Iris pigment epithelial cell (primary cell): Measurements from ENCODE around the gene CDH20.

Experiments
- DNase-seq: peaks from one replicate; pipeline ENCODE4 v3.0.0-alpha.2; 2011; ENCODE audit warnings: low read depth

CDH20 gene

DNA sequence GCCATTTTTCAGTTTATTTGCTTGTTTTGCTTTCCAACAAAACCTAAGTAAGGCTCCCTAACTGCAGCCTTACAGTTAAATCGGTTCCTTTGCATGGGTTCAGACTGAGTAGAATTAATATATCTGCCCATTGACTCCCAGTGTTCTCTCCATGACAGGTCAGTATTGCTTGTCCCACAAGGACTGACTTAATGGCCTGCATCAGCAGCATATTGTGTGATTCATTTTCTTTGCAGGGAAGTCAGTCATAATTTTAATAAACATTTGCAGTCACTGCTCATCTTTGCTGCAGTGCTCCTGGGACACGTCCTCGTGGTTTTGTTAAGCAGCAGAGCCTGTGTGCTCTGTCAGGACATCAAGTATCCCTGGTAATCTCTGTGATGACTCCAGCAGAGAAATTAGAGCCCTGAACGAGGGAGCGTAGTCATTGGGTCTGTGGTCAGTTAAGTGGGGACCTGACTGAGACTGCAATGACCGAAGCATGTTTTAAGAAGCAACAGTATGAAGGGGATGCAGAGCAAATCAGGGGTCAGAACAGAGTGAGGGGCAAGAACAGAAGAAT, 93.3 kb downstream of the CDH20 start:
- peak; percentile 15 for DNase-seq

DNA sequence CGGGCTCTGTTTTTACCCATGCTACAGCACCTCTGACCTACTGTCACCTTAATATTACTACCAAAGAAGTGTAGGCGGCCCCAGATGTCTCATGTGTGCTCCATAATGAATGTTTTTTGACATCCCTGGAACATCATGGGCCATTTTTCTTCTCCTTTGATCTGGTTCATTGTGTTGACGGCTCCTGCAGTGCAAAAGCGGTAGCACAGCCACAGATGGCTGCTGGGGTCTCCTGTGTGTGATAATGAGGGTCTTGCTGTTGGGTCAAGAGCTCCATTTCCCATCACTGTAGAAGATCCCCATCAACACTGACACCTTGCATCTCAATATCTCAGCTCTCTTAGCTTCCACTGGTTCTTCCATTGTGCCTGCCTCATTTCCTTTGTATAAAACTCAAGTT, 95.0 kb downstream of the CDH20 start:
- DNase-seq, result no peak

DNA sequence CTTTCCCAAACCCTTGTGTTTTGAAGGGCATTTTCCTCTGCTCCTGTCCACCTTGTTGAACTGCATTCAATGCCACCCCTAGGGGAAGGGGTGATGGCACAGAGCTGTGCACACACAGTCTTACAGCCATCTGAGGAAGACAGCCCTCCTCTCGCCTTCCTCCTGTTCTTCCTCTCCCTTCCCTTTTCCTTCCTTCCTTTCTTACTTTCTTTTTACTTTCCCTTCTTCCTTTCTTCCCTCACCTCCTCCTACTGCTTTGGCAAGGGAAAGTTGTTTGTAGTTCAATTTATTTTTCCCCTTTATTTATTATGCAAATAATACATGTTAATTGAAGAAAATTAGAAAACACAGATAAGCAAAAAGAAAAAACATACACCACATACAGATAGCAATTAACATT, 99.4 kb downstream of the CDH20 start:
- DNase-seq, result no peak

DNA sequence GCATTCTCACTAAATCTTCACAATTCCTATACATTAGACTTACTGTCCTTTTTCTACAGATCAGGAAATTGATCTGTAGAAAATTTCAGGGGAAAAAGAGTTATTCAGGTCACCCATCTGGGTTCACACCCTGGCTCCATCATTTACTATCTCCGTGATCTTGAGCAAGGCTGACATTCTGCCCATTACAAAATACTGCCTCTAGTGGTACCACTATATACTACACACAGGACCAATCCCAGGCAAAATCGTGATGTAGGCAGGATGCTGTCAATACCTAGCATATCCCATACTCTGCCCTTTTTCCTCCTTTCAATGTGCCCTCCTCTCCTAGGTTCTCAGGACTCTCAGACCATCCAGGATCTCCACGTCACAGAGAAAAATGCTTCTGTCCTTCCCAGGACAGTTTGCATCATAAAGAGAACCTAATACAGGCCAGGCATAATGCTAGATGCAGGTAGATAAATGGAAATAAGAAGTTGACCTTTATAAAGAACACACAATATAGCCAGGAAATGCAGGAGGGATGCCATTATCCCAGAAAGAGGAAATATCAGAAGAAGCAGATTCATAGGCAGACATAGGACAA, 101.9 kb downstream of the CDH20 start:
- DNase-seq, result peak; percentile 17

DNA sequence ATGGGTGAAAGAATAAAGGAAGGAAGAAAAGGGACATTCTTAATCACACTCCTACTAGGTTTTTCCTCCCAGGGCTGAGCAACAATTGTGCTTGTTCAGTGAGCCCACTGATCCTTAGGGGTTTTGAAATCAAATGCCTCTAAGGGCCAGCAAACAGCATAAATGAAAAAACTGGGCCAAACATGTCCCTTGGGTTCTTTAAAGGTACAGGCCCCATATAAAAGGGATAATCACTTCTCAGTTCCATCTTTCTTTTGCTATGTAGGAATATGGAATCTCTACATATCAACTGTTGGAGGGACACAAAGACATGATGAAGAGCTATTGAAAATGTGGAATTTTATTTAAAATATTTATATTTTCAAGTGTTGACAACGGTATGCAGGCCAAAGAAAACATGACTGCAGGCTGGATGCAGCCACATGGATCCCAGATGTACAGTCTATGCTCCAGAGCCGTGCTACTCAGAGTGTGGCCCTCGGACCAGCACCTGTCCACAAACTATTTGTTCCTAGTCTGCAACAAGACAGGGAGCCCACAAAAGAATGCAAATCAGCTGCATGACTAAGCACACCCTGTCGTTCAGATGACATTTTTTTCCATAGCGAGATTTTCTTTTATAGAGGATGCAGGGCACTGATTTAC, 110.0 kb downstream of the CDH20 start:
- peak; percentile 25 for DNase-seq

DNA sequence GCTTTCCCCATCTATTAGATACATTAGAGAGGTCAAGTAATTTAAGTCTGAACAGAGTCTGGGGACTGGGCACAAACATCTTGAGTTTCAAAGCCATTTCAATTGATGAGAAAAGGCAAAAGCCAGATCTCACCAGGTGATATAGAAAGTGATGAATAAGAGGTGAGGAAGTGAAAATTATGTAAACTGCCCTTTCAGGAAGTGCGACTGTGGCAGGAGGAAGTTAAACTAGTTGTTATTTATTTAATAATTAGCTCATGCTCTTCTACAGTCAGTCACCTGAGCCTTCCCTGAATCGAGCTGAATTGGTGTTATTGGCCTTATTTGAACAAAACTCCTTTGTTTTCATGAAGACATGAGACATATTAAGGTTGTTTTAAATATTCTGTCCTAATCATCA, 115.1 kb downstream of the CDH20 start:
- no peak for DNase-seq

DNA sequence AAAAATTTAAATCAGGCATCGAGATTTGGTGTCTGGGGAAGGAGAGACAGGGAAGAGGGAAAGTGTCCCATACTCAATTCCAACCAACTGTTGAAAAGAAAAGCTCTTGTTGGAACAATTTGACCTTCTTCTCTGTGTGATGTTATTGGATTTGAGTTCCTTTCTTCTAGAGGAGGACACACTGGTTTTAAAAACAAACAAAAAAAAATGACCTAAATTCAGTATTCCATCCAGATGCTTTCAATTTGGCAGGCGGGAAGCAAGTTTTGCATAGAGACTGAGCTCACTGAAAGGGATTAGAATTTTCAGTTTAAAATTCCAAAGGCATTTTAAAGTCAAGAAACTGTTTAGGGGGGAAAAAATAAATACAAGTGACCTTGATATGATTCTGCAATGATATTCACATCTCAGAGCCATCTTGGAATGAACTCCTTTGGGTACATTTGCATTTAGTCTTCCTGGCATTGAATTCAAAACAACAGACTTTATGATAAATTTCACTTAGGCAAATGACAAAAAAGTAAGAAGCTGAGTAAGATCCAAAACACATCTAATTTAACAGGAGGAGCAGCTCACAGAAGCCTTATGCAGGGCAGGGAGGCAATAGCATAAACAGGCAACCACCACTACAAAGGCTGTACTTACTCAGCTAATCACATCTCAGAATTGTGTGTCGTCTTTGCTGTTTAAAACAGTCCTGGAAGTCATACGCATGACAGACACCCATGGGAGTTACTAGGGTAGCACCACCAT, 126.8 kb downstream of the CDH20 start:
- DNase-seq, result no peak

DNA sequence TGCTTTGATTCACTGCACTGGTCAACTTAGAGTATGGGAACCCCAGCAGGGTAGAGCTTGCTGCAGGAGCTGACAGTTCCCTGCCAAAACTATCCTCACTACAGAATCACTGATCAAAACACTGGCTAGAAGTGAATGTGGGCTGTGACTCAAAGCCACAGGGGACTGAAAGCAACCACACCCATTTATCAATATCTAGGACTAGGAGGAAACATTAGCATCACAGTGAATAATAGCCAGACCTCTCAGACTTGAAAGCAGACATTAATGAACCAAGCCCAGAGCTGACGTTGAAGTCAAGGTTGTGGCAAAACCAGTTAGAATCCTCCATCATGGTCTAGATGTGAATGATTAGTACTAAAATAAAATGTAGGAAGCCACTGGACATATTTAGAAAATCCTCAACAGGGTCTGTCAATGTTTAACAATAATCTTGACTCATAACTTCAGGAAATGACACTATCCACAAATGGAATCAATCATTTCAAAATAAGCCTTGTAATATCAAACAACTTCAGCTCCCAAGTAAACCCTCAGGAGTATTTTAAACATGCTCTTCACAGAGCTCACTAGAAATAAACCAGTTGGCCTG, 131.4 kb downstream of the CDH20 start:
- DNase-seq, result no peak

DNA sequence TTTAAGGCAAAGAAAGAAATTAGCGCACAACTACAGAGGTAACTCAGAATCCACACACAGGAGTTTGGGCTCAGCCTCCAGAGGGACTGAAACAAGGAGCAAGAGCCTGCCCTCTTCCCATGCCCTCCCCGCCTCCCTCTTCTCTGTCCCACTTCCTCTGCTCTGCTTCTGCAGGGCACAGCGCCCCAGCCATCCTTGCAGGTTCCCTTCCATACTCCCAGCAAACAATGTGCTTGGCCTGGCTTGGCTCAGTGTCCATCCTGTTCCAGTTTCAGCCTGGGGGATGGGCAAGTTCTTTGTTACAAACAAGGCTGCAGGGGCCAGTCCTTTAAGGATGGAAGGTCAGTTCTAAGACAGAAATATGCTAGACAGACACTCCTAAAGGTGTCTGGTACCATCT, 133.5 kb downstream of the CDH20 start:
- no peak for DNase-seq

DNA sequence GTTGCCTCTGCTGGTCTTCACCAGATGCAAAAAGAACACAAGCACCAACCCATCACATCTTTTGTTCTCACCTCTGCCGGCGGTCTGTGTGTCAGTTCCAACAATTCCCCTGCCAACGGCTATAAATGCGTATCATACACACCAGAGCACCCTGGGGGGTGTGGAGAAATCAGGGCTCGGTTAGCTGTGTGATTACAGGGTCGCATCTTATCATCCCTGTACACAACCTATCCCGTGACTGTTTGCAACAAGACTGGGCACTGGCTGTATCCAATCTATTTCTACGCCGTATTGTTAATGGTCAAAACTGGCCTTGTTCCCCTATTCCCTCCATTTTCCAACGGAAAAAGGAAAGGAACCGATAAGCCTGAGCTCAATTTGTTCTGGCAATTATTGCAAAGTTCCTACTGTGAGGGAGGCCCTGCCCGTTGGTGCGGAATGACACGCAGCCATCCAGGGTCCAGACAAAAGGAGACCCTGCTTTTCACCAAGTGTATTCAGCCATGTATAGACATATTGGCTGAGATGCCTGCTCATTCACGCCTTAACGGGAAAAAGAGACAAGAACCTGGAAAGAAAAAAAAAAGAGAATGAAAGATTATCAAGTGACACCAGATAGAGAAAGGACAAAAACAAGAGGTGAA, 136.9 kb downstream of the CDH20 start:
- DNase-seq, result no peak

DNA sequence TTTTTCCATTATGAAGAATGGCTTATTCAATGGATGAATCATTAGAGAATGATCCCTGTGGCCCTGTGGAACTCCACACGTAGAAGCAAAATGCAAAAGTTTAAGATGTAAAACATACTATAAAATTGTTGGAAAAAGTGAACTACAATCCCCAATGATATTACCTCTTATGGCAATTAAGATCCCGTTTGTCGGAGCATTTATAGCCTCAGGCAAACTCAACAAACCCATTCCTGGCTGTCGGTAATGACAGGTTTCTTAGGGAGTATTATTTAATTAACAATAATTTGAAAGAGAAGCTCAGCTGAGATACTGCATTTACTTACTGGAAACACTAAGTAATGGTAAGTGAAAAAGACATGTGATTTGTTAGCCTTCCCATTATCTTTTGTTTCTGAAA, 138.3 kb downstream of the CDH20 start:
- DNase-seq, result no peak

DNA sequence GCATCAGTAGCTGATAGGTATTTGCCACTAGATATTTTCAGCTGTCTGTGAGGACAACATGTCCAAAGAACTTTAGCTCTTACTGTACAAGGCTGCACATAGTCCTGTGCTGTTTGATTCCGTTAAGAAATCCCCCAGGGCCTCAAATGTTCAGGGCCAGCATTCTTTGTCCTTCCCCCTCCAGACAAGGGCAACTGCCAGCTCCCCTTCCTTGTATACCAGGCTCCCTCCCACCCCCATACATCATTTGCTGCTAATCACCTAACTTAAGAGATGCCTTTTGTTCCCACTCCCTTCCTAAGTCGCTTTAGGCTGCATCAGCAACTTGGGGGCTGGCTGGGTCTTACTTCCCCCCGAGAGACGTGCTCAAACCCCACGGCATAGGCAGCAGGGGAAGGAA, 138.7 kb downstream of the CDH20 start:
- DNase-seq, result no peak

DNA sequence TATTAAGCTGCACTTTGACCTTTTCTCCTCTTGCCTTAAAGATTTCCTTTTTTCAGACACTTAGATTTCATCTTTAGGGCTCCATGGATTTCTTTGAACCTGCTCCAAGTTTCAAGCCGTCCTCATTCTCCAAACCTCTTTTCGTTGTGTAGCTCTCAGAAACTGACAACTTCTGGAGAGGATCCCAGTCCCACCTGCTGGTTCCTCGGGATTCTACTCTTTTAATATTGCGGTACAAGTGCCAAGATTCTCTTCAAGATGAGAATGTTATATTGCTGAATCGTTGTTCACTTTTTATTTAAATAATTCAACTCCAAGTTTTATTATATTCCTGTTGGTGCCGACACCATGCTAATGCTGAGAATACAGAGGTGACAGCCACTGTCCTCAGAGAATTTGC, 141.1 kb downstream of the CDH20 start:
- no peak for DNase-seq

DNA sequence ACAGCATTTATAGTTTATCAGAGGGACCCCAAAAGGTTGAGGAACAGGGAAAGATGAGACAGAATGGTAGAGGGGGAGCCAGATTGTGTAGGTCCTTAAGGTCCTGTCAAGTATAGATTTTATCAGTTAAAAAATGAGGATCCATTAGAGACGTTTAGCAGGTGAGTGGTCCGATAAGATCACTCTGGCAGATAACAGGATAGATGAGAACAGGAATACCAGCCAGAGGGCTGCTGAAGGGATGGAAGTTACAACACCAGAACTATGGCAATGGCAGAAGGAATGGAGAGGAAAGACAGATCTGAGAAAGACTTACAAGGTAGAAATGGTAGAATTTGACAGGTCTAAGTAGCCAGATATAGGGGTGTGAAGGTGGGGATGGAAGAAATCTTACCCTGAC, 141.7 kb downstream of the CDH20 start:
- no peak for DNase-seq

DNA sequence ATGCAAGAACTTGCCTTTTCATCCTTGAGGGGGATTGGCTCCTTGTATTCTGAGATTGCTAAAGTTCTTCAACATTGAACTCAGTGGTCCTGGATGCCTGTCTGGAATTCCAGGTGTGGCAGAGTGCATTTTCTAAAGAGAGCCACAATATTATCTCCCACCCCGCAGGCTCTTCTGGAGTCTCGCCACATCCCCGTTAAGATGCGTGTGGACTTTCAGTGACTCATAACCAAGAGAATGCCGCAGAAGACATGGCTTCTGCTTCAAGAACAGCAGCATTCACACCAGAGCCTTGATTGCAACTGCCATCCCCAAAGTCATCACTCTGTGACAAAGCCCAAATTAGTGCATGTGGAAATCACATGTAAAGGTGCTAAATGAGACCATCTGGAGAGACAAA, 142.7 kb downstream of the CDH20 start:
- DNase-seq, result peak; percentile 59

DNA sequence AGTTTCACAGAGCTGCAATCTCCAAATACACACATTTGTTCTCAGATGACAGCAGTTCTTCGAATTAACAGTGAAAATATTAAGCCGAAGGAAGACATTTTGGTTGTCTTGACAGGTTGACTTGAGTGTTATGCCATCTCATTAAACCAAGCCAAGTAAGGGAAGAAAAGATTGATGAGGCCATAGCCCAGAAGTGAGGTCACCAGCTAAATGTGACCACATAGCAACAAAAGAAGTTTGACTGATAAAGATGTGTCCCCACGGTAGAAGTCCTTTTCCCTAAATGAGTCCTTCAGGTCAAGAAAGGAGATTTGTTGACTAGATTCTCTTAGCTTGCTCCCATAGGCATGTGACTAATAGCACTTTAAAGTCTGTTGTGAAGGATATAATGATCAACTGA, 156.1 kb downstream of the CDH20 start:
- no peak for DNase-seq

DNA sequence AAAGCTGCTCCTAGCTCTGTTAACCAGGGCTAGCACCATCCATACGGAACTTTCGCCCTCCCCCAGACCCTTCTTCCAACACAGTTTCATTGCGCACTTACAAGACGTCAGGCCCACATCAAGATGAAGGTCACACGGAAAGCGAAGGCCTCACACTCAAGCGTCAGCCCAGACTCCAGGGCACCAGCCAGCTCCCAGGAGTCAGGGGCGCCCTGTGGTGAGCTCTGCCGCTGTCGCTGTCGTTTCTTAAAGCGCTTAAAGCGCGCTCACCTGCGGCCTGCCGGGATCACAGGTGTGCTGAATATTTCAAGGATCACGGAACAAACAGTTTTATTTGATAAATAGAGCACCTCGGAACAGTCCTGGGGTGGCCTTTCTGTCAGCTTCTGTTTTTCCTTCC, 163.1 kb downstream of the CDH20 start:
- no peak for DNase-seq

DNA sequence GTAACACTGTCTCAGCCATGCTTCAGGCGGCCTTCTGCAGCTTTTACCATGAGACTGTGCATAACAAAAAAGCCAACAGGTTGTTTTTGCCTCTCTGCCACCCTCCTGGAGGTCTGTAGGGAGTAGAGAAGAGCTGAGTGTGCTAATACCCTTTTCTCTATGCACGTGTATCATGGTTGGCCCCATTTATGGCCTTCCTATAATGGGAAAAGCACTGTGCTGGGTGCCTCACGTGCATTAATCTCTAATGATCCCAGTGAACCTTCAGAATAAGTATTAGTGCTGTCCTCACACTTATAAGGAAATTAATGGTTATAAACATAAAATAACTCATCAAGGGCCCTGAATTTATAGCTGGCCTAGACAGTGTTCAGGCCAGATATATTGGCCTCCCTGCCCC, 164.2 kb downstream of the CDH20 start:
- DNase-seq, result no peak

DNA sequence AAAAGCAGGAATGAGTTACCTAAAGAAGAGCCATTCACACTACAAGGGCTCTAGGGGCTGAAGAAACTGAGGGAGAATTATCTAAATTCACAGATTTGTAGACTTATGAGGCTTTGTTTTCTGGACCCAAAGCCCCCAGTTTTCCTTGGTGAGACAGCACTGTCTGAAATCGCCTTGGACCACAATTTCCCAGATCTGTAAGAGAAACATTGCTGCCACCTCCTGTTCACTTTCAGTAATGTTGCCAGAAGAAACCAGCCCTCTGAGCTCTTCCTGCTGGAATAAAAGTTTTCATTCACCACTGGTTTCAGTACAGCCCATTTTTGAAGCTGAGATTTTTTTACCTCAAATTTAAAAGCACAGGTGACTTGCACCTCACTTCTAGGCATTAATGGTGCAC, 169.2 kb downstream of the CDH20 start:
- peak; percentile 70 for DNase-seq

DNA sequence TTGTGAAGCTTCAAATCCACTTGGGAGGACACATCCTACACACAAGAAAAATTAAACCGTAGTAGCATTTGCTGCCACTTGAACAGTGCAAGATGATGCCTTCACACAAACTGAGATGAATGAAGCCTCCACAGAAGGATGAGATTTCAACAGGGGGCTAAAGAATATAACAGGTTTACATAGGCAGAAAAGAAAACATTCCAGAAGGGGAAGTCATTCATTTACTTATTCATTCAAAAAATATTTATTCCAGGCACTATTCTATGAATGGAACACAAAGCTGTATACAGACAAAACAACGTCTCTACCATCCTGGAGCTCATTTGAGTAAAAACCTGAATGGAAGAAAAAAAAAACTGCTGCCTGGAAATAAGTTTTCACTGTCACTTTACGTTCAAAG, 170.5 kb downstream of the CDH20 start:
- peak; percentile 42 for DNase-seq

DNA sequence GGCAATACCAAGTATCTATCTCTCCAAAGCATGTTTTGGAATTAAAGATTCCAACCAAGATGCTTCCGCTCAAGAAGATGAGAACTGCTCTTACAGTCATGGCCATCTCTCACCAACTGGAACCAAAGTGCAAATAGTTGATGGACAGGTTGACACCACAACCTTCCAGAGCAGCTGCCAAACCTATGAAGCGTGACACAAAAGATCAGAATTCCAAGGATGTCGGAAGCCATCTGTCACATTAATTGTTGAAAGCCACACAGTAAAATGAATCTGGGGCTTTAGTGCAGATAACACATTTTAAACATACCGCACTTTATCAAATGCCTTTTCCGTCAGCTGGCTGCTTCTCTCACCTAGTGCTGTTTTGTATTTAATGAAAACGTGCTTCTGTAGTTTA, 195.7 kb downstream of the CDH20 start:
- DNase-seq, result no peak

DNA sequence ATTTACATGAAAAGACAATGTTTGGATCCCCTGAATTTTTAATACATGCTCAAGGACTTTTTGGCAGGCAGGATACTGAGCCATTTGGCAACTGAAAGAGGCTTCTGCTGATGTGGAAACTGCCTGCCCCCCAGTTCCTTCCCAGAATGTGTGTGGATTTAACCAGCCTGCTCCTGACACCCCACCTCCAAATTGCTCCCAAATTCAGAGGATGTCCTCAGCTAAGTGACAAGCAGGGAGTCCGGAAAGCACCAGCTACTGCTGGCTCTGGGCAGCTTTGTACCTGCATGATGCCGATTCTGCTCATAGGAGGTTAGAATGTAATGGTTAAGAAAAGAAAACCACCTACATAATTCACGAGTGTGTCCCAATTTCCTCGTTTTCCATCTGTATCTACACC, 197.5 kb downstream of the CDH20 start:
- no peak for DNase-seq
